ENCODE results near the gene KHK.
A peak's percentile ranks its signal among the peaks of the same experiment; 100 is the strongest.

KHK gene

DNA sequence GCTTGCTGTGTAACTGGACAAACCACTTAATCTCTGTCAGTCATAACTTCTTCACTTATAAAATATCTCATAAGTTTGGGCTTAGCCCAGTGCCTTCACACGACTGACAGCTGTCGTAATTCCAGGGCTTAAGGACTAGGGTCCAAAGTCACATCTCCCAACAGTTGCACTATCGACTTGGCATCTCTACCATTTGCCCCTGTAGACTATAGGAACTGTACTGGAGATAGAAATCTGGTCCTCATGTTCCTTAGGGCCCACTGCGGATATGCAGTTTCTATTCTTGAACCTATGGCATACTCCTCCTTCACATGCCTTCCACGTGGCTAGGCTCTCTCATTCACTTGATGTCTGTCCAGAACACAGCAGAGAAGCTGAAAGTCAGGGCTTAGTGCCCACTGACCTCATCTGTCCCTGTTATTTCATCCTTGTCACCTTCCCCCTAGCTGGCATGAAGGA, 39.7 kb downstream of the KHK start:
- no peak for DNase-seq (ENCODE audit: low read depth, low spot score)

DNA sequence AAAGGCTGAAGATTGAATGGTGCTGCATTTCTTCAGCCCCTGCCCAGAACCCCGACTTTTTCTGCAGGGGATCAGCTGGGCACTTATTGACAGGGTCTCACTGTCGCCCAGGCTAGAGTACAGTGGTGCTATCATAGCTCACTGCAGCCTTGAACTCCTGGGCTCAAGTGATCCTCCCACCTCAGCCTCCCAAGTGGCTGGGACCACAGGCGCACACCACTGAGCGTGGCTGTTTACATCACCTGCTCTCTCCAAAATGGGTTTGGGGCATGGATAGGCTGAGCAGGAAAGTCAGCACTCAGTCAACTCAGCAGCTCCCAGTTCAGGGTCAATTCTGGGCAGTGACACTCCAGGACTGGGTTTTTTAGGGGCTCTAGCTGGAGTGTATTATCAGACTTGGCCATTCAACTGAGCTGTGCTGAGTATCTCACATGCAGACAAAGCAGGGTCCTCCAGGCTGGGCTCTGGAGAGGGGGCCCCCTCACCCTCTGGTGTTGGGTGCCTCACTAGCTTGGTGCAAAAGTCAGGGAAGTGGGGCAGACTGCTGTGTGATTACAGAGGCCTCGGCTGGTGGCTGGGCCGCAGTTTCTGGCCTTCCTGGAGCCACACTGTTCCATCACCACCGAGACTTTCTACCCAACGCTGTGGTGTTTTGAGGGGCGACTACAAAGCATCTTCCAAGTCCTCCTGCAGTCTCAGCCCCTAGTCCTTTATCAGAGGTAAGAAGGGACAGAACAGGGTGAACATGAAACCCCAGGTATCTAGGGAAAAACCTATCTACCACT, 41.5 kb downstream of the KHK start:
- no peak for DNase-seq (ENCODE audit: low read depth, low spot score)

DNA sequence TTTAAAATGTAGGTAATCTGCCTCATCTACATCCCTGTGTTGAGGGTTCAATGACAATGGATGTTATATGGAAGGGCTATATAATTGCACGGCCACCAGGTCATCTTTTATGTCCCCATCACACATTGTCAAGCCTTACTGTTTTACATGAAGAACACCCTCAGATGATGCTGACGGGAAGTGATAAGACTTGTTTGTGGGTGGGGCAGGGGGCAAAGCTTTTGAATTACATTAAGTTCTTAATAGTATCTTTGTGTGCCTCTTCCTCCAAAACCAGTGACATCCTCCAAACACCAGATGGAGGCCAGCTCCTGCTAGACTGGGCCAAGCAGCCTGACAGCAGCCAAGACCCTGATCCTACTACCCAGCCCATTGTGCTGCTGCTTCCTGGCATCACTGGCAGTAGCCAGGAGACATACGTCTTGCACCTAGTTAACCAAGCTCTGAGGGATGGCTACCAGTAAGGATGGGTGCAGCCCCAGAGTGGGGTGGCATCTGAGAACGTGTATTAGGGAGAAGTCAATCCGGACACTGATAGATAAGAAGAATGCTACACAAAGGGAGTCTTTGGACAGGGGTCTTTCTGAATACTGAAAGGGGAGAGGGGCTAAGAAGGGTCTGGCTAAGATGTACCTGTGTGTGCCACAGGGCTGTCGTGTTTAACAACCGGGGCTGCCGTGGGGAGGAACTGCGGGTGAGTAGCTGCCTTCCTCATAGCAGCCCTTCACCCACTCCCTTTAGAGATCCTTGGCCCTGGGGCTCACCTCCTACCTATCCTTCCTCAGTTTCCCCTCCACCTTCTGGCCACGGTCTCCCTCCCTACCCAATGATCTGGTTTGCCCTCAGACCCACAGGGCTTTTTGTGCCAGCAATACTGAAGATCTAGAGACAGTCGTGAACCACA, 42.3 kb downstream of the KHK start:
- no peak for DNase-seq (ENCODE audit: low read depth, low spot score)

DNA sequence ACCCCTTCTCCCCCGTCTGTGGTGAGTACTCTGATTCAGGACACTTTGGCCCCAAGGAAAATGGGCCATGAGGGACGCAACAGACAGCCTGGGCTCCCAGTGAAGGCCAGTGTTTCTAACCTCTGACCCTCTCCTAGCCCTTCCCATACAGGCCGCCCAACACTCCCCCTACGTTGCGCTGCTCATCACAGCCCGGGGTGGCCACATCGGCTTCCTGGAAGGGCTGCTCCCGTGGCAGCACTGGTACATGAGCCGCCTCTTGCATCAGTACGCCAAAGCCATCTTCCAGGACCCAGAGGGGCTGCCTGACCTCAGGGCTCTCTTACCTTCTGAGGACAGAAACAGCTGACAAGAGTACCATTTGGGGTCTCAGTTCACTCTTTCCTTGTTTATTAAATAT, 43.8 kb downstream of the KHK start:
- no peak for DNase-seq (ENCODE audit: low read depth, low spot score)

DNA sequence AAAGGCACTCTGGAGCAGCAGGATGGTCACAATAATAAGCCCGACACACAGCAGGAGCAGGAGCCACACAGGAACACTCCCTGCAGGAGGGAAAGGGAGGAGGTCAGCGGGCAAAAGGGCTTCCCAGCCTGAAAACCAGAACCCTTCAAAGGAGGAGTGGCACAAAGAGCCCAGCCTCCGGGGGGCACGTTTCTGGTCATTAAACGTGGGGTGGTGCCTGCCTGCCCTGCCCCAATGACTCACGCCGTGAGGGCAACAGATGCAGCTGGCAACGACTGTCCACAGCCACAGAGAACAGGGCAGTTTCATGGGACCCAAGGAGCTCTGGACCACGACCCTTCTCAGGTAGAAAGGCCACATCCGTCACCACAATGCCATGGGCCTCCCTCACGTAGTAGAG, 44.9 kb downstream of the KHK start:
- DNase-seq (ENCODE audit: low read depth, low spot score), result no peak

DNA sequence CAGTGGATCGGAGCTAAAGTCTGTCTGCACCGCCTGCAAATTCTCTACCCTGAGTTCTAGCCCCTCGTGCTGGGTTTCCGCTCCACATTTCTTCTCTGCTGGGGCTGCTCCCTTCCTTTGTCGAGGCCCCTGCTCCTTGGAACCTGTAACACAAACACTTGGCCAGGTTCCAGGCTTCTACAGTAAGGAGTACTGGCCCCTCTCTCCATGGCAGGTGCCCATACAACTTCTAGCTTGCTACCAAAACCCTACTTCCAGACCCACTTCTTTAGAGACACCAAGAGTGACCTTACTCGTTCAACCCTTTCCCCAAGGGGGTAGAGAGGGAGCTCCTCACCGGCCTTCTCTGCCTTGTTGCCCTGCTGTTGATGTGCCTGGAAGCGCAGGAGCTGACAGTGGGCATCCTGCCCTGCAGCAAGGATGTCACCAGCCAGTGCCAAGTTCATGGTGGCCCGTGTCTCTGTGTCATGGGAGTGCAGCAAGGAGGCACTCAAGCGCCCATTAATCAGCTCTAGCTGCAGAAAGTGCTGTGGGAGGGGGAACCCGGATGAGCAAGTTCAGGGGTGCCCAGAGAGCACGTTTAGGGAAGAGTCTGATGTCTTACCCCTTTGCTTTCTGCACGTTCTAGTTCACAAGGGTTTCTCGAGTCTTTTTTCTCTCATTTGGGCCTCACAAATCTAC, 46.8 kb downstream of the KHK start:
- DNase-seq (ENCODE audit: low read depth, low spot score), result no peak

DNA sequence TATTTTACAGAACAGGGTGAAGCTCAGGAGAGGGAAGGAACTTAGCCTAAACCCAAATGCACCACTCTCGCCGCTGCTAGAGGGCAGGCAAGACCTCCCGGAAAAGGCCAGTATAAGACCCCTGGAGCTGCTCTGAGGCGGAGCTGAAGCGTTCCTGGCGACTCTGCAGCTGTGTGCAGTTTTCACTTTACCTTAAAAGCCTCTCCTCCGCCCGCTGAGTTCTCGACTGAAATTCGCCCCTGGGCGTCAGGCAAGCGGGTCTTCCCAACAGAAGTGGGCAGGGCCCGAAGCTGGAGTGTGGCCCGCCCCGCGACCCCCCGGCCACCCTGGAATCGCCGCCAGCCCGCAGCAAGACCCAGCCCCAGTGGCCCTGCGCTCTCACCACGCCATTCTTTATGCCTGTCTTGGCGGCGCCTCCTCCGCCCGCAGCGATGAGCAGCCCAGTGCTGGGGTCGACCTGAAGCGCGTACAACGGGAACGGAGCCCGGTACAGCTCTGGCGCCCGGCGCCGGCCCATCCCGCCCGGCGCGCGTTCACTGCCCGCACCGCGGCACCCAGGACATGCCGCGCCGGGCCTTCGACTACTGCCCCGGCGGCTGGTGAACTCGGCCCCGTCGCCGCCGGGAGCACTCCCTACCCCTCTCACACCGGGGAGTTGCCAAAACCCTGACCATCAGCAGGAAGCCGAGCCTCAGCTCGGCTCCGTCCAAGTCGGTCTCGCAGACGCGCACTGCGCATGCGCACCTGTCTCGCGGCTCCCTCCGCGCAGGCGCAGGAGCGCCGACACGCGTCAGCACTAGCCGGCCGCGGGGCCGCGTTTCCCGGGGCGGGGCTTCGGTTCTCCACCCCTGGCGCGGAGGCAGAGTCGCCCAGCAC, 47.6 kb downstream of the KHK start, which contains the start of gene PREB:
Gene PREB, minus strand, starts transcription at position 732 of the 876 bp plus-strand sequence. Its CDS starts 215 bp downstream, at position 517.
- DNase-seq (ENCODE audit: low read depth, low spot score), result peak; percentile 99

DNA sequence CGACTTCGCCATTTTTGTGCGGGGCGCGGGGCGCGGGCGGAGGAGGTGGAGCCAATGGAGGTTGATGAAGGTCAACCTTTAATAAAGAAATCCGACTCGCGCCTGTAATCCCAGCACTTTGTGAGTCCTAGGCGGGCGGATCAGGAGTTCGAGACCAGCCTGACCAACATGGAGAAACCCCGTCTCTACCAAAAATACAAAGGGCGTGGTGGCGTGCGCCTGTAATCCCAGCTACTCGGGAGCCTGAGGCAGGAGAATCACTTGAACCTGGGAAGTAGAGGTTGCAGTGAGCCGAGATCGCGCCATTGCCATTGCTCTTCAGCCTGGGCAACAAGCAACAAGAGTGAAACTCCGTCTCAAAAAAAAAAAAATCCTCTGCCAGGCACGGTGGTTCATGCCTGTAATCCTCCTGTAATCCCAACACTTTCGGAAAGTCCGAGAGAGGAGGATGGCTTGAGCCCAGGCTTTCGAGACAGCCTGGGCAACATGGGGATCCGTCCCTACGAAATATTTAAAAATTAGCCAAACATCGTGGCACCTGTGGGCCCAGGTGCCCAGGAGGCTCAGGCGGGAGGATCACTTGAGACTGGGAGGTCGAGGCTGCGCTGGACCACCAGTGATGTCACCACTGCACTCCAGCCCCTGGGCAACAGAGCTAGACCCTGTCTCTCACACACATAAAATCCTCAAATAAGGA, 48.4 kb downstream of the KHK start:
- DNase-seq (ENCODE audit: low read depth, low spot score), result no peak

DNA sequence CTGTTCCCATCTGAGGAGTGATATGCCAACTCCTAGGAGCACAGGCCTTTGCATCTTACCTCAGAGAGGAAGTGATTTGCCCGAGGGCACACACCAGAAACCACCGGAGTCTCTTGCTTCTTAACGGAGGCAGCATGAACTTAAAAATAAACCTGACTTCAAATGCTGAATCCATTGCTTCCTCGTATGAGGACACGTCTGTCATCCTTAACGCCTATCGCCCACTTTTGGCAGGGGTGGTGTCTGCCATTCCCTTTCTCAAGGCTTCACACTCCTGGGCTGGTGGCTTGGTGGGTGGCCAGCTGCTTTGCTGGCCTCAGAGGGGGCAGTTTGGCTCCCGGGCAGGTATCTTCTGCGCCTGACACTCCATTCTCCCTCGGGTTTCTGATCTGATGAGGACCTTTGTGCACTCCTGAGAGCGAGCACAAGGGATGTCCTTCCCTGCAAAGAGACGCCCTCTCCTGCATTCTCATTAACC, 48.9 kb downstream of the KHK start:
- DNase-seq (ENCODE audit: low read depth, low spot score), result no peak

DNA sequence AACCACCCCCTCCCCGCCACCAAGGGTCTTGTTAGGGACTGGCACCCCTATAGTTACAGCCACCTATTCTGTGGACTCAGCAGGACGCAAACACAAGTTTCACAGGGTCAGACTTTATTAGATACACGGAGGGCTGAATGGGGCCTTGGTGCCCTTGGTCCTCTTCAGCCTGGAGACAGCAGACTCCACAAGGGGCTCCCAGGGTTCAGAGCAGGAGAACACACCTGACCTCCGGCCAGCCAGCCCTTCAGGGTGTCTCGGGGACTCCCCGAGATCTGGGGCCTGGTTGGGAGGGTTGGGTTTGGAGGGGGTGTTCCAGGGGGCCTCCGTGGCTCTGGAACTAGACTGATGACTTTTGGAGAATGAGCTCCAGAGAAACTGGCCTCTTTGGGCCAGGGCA, 50.2 kb downstream of the KHK start:
- DNase-seq (ENCODE audit: low read depth, low spot score), result no peak

DNA sequence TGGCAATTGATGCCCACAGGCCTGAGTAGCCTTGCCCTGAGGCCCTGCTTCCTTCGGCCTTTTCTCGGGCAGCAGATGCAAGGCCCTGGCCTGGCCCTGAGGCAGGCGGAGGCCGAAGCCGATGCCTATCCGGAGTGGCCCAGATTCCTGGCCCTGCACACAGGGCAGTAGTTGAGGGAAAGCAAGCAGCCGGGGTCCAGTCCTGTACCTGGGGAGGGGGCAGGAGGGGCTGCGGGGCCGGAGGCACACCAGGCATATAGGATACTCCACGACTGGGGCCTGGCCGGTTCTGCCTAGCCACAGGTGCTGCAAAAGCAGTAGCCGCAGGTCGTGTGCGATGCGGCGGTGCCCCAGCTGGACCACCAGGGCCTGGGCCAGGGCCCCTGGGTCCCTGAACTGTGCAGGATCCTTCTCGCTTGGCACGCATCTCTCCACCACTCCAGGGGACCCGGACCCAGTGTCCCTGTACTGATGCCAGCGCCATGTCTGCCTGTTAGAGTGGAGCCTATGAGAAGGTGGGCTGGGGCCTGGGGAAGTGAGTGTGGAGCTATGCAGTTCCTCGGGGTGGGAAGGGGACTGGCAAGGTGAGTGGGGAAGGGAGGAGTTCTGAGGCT, 50.9 kb downstream of the KHK start:
- no peak for DNase-seq (ENCODE audit: low read depth, low spot score)

DNA sequence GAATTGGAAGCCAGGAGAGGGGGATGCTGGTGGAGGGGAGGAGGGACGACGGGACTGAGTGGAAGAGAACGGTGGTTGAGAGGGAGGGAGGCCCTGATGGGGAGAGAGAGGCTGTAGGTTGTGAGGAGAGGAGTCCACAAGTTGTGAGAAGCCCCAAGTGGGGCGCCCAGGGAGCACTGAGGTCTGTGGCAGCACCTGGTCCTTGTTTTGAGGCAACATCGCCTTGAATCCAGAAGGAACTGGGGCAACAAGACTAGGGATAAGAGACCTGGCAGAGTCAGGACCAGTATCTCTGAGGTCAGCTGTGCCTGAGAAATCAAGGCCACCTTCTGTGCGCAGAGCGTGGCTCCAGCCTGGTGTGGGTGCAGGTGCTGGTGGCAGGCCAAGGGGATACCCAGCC, 51.5 kb downstream of the KHK start:
- DNase-seq (ENCODE audit: low read depth, low spot score), result no peak

DNA sequence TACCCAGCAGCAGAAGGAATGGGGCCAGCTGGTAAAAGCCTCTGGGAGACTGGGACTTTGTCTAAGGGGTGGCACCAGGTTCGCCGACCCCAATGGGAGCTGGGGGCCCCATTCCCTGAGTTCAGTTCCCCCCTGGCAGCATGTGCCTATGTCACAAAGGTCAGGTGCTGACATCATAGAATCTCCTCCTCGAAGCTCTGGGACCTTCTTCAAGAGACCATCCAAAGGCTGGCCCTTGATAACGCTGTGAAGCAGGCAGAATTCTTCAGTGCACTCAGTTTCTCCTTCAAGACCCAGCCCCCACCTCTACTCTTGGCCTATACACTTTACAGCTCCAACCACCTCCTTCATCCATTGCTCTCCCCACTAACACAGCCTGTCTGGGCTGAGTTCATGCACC, 52.7 kb downstream of the KHK start, which contains the start of gene PRR30:
Gene PRR30, minus strand, starts transcription at position 101 of the 400 bp plus-strand sequence. CDS start 1,081 bp downstream, outside the sequence.
- no peak for DNase-seq (ENCODE audit: low read depth, low spot score)

DNA sequence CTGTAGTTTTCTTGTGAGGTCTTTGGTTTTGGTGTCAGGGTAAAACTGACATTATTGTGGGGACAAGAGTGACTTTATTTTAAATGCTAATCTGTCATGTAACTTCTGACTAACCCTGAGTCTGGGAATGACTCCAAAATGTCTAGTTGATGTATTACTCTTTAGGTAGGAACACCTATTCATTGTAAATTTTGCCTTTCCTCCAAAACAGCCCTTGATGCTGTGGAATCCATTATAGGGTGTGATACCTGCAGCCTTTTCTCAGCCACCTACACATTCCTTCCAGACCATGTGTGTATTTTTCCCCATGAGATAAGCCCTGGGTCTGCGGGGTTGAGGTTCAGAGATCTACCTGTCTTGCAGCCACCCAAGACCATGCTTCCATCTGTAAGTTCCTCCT, 56.7 kb downstream of the KHK start:
- DNase-seq (ENCODE audit: low read depth, low spot score), result no peak

DNA sequence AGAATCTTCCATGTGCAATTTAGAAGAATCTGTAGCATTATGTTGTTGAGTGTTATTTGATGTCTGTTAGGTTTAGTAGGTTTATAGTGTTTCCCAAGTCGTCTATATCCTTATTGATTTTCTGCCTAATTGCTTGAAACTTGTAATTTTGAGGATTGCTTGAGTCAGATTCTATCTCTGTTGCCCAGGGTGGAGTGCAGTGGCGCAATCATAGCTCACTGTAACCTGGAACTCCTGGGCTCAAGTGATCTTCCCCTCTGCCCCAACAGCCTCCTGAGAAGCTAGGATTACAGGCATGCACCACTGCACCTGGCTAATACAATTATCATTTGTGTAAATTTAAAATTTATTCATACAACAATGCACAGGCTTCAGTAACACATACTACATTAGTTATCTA, 59.1 kb downstream of the KHK start:
- DNase-seq (ENCODE audit: low read depth, low spot score), result no peak

DNA sequence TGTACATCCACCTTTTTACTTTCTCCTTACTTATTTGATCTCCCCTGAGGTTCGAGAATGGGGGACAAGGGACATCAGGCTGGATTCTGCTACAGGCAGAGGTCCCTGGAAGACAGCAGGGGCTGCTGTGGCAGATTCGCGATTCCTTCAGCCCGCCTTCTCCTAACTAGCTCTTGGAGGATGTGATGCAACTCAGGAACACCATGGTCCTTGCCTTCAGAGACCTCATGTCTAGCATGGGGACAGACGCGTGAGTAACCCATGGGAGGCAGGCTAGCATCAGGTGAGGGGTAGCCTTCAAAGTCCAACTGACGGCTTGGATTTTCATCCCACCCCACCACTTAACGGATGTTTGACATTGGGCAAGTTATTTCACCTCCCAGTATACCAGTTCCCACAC, 61.4 kb downstream of the KHK start:
- no peak for DNase-seq (ENCODE audit: low read depth, low spot score)

DNA sequence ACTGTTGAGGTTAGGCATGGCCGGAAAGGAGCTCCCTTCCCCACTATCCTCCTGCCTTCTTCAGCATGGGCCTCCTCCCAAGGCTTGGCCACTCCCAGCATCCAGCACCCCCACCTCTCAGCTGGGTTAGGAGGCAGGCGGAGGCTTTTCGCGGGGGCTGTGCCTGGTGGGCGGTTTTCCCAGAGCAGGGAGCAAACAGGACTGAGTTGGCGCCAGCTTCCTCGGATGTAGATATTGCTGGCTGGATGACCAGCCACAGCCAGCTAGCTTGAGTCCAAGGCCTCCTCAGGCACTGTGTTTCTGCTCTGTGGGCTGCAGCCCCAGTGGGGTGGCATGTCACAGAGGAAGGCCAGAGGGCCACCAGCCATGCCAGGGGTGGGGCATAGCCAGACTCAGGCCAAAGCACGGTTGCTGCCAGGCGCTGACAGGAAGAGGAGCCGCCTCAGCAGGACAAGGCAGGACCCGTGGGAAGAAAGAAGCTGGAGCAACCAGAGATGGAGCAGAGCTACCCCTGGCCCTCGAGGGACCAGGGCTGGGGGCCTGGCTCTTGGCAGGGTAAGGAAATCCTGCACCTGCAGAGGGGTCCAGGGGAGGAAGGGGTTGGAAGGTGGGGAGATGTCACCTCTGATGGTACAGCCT, 62.3 kb downstream of the KHK start, which contains the start of gene TCF23:
Gene TCF23, plus strand, starts transcription at position 204 of the 639 bp plus-strand sequence. Its CDS starts 130 bp downstream, at position 334.
- no peak for DNase-seq (ENCODE audit: low read depth, low spot score)

DNA sequence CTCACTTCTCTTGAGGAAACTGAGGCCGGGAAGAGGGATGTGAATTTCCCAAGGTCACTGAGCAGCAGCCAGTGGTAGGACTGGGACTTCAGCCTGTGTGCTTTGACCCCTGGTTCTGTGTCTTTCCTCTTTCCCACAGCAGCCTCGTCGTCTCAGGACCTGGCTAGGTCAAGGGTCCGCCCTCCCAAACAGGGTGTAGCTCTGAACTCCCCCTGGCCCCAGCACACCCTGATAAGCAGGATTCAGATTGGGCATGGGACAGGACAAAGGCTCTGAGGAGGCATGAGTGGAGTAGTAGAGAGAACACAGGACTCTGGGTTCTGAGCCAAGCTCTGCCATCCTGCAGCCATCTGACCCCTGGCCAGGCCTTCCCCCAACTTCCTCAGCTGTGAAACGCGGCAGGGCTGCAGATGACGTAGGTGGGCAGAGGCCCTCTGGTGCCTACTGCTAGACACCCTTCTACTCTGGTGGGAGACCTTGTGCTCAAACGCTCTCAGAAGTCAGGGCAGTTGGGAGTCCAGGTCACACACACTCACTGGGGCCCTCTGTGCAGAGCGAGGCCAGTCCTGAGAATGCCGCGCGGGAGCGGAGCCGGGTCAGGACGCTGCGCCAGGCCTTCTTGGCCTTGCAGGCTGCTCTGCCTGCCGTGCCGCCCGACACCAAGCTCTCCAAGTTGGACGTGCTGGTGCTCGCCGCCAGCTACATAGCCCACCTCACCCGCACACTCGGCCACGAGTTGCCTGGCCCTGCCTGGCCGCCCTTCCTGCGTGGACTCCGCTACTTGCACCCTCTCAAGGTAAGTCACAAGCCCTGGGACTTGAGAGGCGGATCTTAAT, 63.2 kb downstream of the KHK start:
- no peak for DNase-seq (ENCODE audit: low read depth, low spot score)
